CD14-positive monocyte (primary cell): ENCODE measurements around the gene LAS1L. TPM values are rescaled to one million over a fixed set of nuclear protein-coding genes. Genes with fewer than 3 reads are reported as not detected.

ENCODE experiments used
- DNase-seq, 3 donors: peaks; one replicate each; pipeline ENCODE4 v3.0.0-alpha.2; 2011 to 2022
- H2AFZ ChIP-seq: 2 replicates; pipeline ENCODE4 v1.6.0; 2012; ENCODE audit warnings: mild to moderate bottlenecking, low read depth, low read length, inconsistent platforms; ENCODE audit not compliant: insufficient read depth, poor library complexity, severe bottlenecking
- H3K27ac ChIP-seq, 2 donors: 1 replicate in 1 of 2; 2 replicates in 1 of 2; pipeline ENCODE4 v1.5.1; 2012 to 2013; ENCODE audit warnings: low read length in 2 of 2, control low read depth in 1 of 2, inconsistent platforms in 1 of 2, low read depth in 1 of 2, mild to moderate bottlenecking in 1 of 2
- H3K27me3 ChIP-seq, 2 donors: one replicate each; pipeline versions ENCODE4 v1.6.0 to v1.6.1; 2011 to 2013; ENCODE audit warnings: low read length in 2 of 2; ENCODE audit not compliant: control insufficient read depth in 2 of 2, insufficient read depth in 2 of 2
- H3K36me3 ChIP-seq, 2 donors: replicated peaks in 1 of 2; 1 replicate in 1 of 2; 2 replicates in 1 of 2; pipeline versions ENCODE4 v1.5.1 to v1.6.1; 2012 to 2013; ENCODE audit warnings: low read length in 2 of 2, control low read depth in 1 of 2, inconsistent platforms in 1 of 2, mild to moderate bottlenecking in 1 of 2; ENCODE audit not compliant: insufficient read depth in 2 of 2, control insufficient read depth in 1 of 2
- H3K4me1 ChIP-seq, 2 donors: 1 replicate in 1 of 2; 2 replicates in 1 of 2; pipeline versions ENCODE4 v1.5.1 to v1.6.1; 2012 to 2013; ENCODE audit warnings: low read length in 2 of 2, control low read depth in 1 of 2, inconsistent platforms in 1 of 2, mild to moderate bottlenecking in 1 of 2, moderate library complexity in 1 of 2; ENCODE audit not compliant: insufficient read depth in 2 of 2, control insufficient read depth in 1 of 2
- H3K4me2 ChIP-seq: replicated peaks from 2 replicates; pipeline ENCODE3; 2012; ENCODE audit warnings: low read length, moderate library complexity, mild to moderate bottlenecking; ENCODE audit not compliant: poor library complexity, severe bottlenecking; ENCODE audit errors: extremely low read depth
- H3K4me3 ChIP-seq, 3 experiments: fragments of 200-600 bp in 1 of 3; sonication (generic) in 1 of 3; replicated peaks in 1 of 3; 1 replicate in 2 of 3; 2 replicates in 1 of 3; pipeline ENCODE4 v1.5.1; 2011 to 2013; ENCODE audit warnings: low read length in 3 of 3, mild to moderate bottlenecking in 3 of 3, control low read depth in 2 of 3, low read depth in 2 of 3, inconsistent platforms in 1 of 3, moderate library complexity in 1 of 3
- H3K79me2 ChIP-seq: 2 replicates; pipeline ENCODE4 v1.6.0; 2012; ENCODE audit warnings: mild to moderate bottlenecking, control low read depth, inconsistent platforms, low read length, moderate library complexity; ENCODE audit not compliant: insufficient read depth
- H3K9ac ChIP-seq: 2 replicates; pipeline ENCODE4 v1.6.0; 2017; ENCODE audit warnings: low read length, mild to moderate bottlenecking; ENCODE audit not compliant: insufficient read depth, poor library complexity, severe bottlenecking
- H3K9me3 ChIP-seq, 2 donors: replicated peaks in 1 of 2; 1 replicate in 1 of 2; 2 replicates in 1 of 2; pipeline versions ENCODE4 v1.5.1 to v1.6.1; 2012 to 2013; ENCODE audit warnings: low read length in 2 of 2, control low read depth in 1 of 2; ENCODE audit not compliant: control insufficient read depth in 1 of 2, insufficient read depth in 1 of 2
- H4K20me1 ChIP-seq: 2 replicates; pipeline ENCODE4 v1.6.0; 2012; ENCODE audit warnings: mild to moderate bottlenecking, low read length, control low read depth, moderate library complexity; ENCODE audit not compliant: insufficient read depth
- H3K27ac Mint-ChIP-seq, 7 donors: one replicate each; pipeline ENCODE4 v1.8.0; 2020; ENCODE audit warnings: mild to moderate bottlenecking in 7 of 7, mixed read lengths in 7 of 7, moderate library complexity in 6 of 7, inconsistent platforms in 2 of 7
- H3K27me3 Mint-ChIP-seq, 3 donors: one replicate each; pipeline ENCODE4 v1.8.0; 2021 to 2022; ENCODE audit warnings: low read depth in 3 of 3, mild to moderate bottlenecking in 3 of 3, mixed read lengths in 3 of 3, moderate library complexity in 3 of 3, inconsistent platforms in 1 of 3
- H3K36me3 Mint-ChIP-seq, 2 donors: one replicate each; pipeline ENCODE4 v1.8.0; 2020; ENCODE audit warnings: mixed read lengths in 2 of 2, inconsistent platforms in 1 of 2, mild to moderate bottlenecking in 1 of 2
- H3K4me1 Mint-ChIP-seq: one replicate; pipeline ENCODE4 v1.8.0; 2020; ENCODE audit warnings: mild to moderate bottlenecking, mixed read lengths
- H3K4me3 Mint-ChIP-seq, 2 donors: one replicate each; pipeline ENCODE4 v1.8.0; 2020; ENCODE audit warnings: mild to moderate bottlenecking in 2 of 2, mixed read lengths in 2 of 2, moderate library complexity in 1 of 2
- H3K9me3 Mint-ChIP-seq, 7 donors: one replicate each; pipeline ENCODE4 v1.8.0; 2020 to 2022; ENCODE audit warnings: mixed read lengths in 7 of 7, mild to moderate bottlenecking in 6 of 7, moderate library complexity in 6 of 7, inconsistent platforms in 2 of 7
- CTCF ChIP-seq: fragments of 200-600 bp; IDR thresholded peaks from one replicate; pipeline ENCODE4 v1.8.0; 2022; ENCODE audit warnings: antibody characterized with exemption, mild to moderate bottlenecking
- WGBS: methylation state at CpG from one replicate; pipeline ENCODE4 v1.1.5; 2013; ENCODE audit warnings: missing lambda C conversion rate; ENCODE audit not compliant: insufficient coverage; 5-methylcytosine and 5-hydroxymethylcytosine counted together
- intact Hi-C, 2 donors: fragments of 100-400 bp; cut with micrococcal nuclease; formaldehyde crosslinking; loops; one replicate each; pipeline versions ENCODE4 v1.15.0 to v1.15.1; 2023
- polyA plus RNA-seq, 3 donors: library from polyadenylated mRNA; depleted of rRNA in 1 of 3; unstranded in 2 of 3; stranded (reverse) in 1 of 3; fragments of 300-500 nt in 2 of 3; fragments of >200 nt in 1 of 3; fragmentation: Illumina TruSeq in 2 of 3; gene quantifications; 1 replicate in 2 of 3; 2 replicates in 1 of 3; pipeline ENCODE4 v1.2.3, GENCODE V29; 2012 to 2021

LAS1L gene
- polyA plus RNA-seq, 3 donors: 15.9 to 17.1 (median 17.1) TPM

GRCh38 chrX:65576160-65576559, 41.6 kb upstream of the LAS1L start:
- no peak for TF ChIP-seq CTCF
- Histone ChIP-seq H3K4me1 (no peaks in the 10 kb centered on the region), H3K9me3 (no peaks in the 10 kb centered on the region), H3K27me3 (peaks cover 0 to 42% of the 10 kb centered on the region in 2 donors), H4K20me1 (no peaks in the 10 kb centered on the region), H3K4me2 (no peak overlapping the region), H3K4me3 (no peak overlapping the region), H2AFZ (no peak overlapping the region), H3K27ac (no peak overlapping the region), H3K9ac (no peak overlapping the region), H3K36me3 (no peaks in the 10 kb centered on the region), H3K79me2 (no peaks in the 10 kb centered on the region)
- no peaks in the 10 kb centered on the region for H3K36me3 Mint-ChIP-seq
- H3K27me3 Mint-ChIP-seq: peaks cover 2 to 46% (median 2%) of the 10 kb centered on the region in 3 donors
- no peak overlapping the region for H3K27ac Mint-ChIP-seq
- DNase-seq: no peak
- intact Hi-C loops: no loop called here
- peaks cover 0 to 2% (median 0%) of the 10 kb centered on the region in 7 donors for H3K9me3 Mint-ChIP-seq
- H3K4me3 Mint-ChIP-seq: no peak overlapping the region
- no peaks in the 10 kb centered on the region for H3K4me1 Mint-ChIP-seq

- Mint-ChIP-seq H3K9me3 (peaks cover 0 to 2% (median 0%) of the 10 kb centered on the region in 7 donors), H3K4me1 (no peaks in the 10 kb centered on the region), H3K4me3 (no peak overlapping the region), H3K36me3 (no peaks in the 10 kb centered on the region), H3K27me3 (peaks cover 2 to 45% (median 2%) of the 10 kb centered on the region in 3 donors), H3K27ac (no peak overlapping the region)
- H2AFZ ChIP-seq: no peak overlapping the region
- no peaks in the 10 kb centered on the region for H3K9me3 ChIP-seq
- intact Hi-C loops: no loop called here
- H4K20me1 ChIP-seq: no peaks in the 10 kb centered on the region
- H3K27me3 ChIP-seq: peaks cover 0 to 46% of the 10 kb centered on the region in 2 donors
- TF ChIP-seq CTCF: no peak
- no peak for DNase-seq
- no peaks in the 10 kb centered on the region for H3K79me2 ChIP-seq
- no peaks in the 10 kb centered on the region for H3K4me1 ChIP-seq
- no peak overlapping the region for H3K27ac ChIP-seq
- no peak overlapping the region for H3K4me2 ChIP-seq
- no peak overlapping the region for H3K4me3 ChIP-seq
- H3K36me3 ChIP-seq: no peaks in the 10 kb centered on the region
- no peak overlapping the region for H3K9ac ChIP-seq
- no CpG with 5 or more reads among the region's 3 CpGs for WGBS
Observed at GRCh38 chrX:65575022-65575421, 40.4 kb upstream of the LAS1L start.
